ENCODE results near the gene GIMAP1.
"Not testable (repeated sequence)": the region's sequence is repeated elsewhere in the genome, so short reads cannot be mapped to it uniquely, and the experiment has no call there.

DNA sequence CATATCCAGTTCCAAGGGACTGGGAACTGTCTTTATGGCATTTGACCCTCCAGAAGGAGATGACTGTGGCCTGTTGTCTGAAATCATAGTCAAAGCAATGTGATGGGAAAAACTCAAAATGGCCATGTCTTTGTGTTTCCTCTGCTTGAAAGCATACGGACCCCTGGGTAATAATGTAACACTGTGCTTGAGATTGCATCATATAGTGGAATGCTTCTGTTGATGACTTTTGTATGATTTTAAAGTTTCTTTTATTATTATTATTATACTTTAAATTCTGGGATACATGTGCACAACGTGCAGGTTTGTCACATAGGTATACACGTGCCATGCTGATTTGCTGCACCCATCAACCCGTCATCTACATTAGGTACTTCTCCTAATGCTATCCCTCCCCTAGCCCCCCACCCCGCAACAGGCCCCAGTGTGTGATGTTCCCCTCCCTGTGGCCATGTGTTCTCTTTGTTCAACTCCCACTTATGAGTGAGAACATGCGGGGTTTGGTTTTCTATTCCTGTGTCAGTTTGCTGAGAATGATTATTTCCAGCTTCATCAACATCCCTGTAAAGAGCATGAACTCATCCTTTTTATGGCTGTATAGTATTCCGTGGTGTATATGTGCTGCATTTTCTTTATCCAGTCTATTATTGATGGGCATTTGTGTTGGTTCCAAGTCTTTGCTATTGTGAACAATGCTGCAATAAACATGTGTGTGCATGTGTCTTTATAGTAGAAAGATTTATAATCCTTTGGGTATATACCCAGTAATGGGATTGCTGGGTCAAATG lies 44.4 kb upstream of the GIMAP1 start:
- TF ChIP-seq POLR2A, POLR2AphosphoS5 (IDR thresholded peaks at IDR 0.05): not testable (repeated sequence)

All from upper lobe of left lung (tissue), 4 donors.